ACHN (cell line): ENCODE measurements around the gene C1GALT1C1.

Experiments used
- DNase-seq: peaks from one replicate; pipeline ENCODE4 v3.0.0-alpha.2; 2015
- in situ Hi-C: cut with HindIII; loops from 2 replicates; pipeline ENCODE4 v1.10.0; 2017; ENCODE audit warnings: low sequenced_read_pairs, low pct_ligation_motif_present, low pct_unique_long_range_greater_than_20kb

The C1GALT1C1 gene

DNA sequence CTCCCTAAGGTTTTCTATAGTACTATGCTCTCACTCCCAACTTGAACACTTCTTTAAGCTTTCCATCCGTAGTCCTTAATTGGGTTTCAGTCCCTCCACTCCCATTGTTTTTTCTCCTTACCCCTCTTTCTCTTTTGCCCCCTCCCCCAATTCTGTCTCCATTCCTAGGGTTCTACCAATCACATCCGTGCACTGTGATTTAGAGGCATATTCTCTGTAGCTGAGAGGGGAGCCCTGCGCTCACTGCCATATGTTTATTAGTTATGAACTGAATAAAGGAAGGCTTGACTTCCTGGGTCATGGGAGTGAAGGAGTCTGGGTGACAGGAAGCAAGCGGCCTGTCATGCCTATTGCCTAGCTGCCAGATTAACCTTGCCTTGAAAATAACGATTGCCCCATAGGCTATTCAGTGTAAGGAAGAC lies 25.5 kb downstream of the C1GALT1C1 start:
- in situ Hi-C loops, result no loop called here
- peak; percentile 6 for DNase-seq

DNA sequence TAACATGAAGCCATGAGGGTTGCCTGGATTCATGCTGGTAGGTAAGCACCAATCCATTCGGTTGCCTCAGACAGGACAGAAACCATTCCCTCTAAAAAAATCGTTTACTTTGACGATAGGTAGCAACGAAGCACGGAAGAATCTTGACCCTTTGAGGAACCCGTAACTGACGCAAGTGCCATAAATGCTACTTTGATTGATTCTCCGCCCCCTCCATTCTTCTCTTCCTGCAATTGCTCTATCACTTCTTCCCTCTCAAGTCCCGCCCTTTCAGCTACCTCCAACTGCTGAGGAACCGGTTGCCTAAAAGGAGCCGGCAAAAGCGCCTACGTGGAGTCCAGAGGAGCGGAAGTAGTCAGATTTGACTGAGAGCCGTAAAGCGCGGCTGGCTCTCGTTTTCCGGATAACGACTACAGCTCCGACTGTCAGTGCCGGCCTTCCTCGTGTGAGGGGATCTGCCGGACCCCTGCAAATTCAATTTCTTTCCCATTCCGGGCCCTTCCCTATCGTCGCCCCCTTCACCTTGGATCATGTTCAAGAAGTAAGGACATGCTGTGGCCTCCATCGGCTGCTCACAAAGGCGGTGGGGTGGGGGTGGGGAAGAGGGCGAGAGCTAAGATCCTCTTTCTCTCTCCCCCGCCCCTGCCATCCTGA lies 26.0 kb downstream of the C1GALT1C1 start, which contains the start of gene MCTS1:
MCTS1 (plus strand) TSS at position 395 of the 654 bp plus-strand sequence; CDS start at position 531, 136 bp downstream.
- DNase-seq, result peak; percentile 89
- in situ Hi-C loops, result no loop called here

DNA sequence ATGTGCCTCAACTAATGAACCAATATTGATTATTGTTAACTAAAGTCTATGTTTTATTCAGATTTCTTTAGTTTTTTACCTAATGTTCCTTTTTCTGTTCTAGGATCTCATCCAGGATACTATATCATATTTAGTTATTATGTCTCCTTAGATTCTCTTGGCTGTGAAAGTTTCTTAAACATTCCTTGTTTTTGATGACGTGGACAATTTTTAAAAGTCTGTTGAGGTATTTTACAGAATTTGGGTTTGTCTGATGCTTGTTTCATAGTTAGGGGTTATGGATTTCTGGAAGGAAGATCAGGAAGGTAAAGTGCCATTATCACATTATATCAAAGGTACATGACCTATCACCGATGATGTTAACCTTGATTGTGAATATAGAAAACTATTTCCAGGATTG lies 44.2 kb downstream of the C1GALT1C1 start:
- DNase-seq, result no peak
- in situ Hi-C loops, result no loop called here
